Measurements from ENCODE around the gene PTGR3. TPM values are rescaled to one million over a fixed set of nuclear protein-coding genes. Genes with fewer than 3 reads are reported as not detected.

The PTGR3 gene
- total RNA-seq, 1 experiment from 2014 or later = 1.6 TPM

DNA sequence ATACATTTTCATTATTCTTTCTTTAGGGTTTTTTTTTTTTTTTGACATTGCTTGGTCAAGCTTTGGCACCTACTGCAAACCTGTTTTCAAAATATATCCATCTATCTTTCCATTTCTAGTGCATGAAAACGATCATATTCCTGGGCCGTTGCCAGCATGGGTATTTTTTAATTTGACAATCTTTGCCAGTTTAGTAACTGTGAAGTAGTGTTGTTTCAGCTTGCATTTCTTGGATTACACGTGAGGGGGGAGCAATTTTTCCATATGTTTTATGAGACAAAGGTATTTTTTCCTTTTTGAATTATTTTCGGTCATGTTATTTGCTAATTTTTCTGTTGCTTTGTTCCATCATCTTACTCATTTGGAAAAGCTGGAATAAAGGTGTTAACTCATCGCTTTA is 42.5 kb upstream of the PTGR3 start:
- no peaks in the 10 kb centered on the region for H3K27me3 ChIP-seq (ENCODE audit: insufficient read depth, low read length)
- no peak overlapping the region for H4K91ac ChIP-seq (ENCODE audit: insufficient read length, low read depth, low read length)
- H4K8ac ChIP-seq (replicated peaks; ENCODE audit: insufficient read length, low read depth, low read length) = no peak overlapping the region
- H3K4me2 ChIP-seq (ENCODE audit: insufficient read depth, insufficient read length, low read length) = no peak overlapping the region
- no peak overlapping the region for H3T11ph ChIP-seq (ENCODE audit: low read length)
- H3K79me1 ChIP-seq (ENCODE audit: insufficient read depth, low read depth, low read length, poor library complexity, severe bottlenecking) = no peaks in the 10 kb centered on the region
- Mint-ChIP-seq H3K4me1 (no peaks in the 10 kb centered on the region), H3K27me3 (ENCODE audit: low read depth) (no peaks in the 10 kb centered on the region), H3K27ac (no peak overlapping the region), H3K36me3 (ENCODE audit: insufficient read depth in 1 of 3, low read depth in 3 of 3) (no peaks in the 10 kb centered on the region), H3K9me3 (no peaks in the 10 kb centered on the region; a peak in 1 of 5 replicates), H3K4me3 (no peak overlapping the region)
- H3K4ac ChIP-seq (ENCODE audit: low read depth, low read length) = no peak overlapping the region
- H3K79me2 ChIP-seq (ENCODE audit: insufficient read depth, low read length) = no peaks in the 10 kb centered on the region
- DNase-seq = no peak
- no peaks in the 10 kb centered on the region for H4K20me1 ChIP-seq (ENCODE audit: control insufficient read depth, insufficient read depth, insufficient read length)
- H3K4me1 ChIP-seq (ENCODE audit: insufficient read depth, low read length) = no peaks in the 10 kb centered on the region
- TF ChIP-seq, protein P1, sequence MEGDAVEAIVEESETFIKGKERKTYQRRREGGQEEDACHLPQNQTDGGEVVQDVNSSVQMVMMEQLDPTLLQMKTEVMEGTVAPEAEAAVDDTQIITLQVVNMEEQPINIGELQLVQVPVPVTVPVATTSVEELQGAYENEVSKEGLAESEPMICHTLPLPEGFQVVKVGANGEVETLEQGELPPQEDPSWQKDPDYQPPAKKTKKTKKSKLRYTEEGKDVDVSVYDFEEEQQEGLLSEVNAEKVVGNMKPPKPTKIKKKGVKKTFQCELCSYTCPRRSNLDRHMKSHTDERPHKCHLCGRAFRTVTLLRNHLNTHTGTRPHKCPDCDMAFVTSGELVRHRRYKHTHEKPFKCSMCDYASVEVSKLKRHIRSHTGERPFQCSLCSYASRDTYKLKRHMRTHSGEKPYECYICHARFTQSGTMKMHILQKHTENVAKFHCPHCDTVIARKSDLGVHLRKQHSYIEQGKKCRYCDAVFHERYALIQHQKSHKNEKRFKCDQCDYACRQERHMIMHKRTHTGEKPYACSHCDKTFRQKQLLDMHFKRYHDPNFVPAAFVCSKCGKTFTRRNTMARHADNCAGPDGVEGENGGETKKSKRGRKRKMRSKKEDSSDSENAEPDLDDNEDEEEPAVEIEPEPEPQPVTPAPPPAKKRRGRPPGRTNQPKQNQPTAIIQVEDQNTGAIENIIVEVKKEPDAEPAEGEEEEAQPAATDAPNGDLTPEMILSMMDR (conservative IDR thresholded peaks at IDR 0.05) = no peak
- WGBS (ENCODE audit: extremely low coverage, insufficient read length, low lambda C conversion rate) = no CpG with 5 or more reads among the region's 5 CpGs
- no peak overlapping the region for H2BK5ac ChIP-seq (ENCODE audit: insufficient read length, low read length)
- H3K9me3 ChIP-seq (ENCODE audit: control insufficient read depth, low read depth, low read length) = no peaks in the 10 kb centered on the region
- H3K27ac ChIP-seq (ENCODE audit: insufficient read length, low read depth, low read length) = no peak overlapping the region
- H4K5ac ChIP-seq (ENCODE audit: insufficient read length, low read depth, low read length) = no peak overlapping the region
- H2BK12ac ChIP-seq (ENCODE audit: insufficient read length, low read depth, low read length) = no peak overlapping the region
- H3K9ac ChIP-seq (ENCODE audit: extremely low read depth, insufficient read length, low read length) = no peak overlapping the region
- H3K23me2 ChIP-seq (ENCODE audit: insufficient read length, low read depth, low read length, poor library complexity, severe bottlenecking) = no peaks in the 10 kb centered on the region
- no peak overlapping the region for H2AK5ac ChIP-seq (ENCODE audit: insufficient read length, low read length)
- no peak overlapping the region for H3K23ac ChIP-seq (ENCODE audit: insufficient read length, low read depth, low read length)
- H3K14ac ChIP-seq (ENCODE audit: insufficient read depth, low read length) = no peak overlapping the region
- H3K18ac ChIP-seq (ENCODE audit: insufficient read length, low read depth, low read length) = no peak overlapping the region
- H2BK15ac ChIP-seq (ENCODE audit: low read depth, low read length) = no peak overlapping the region
- no peak overlapping the region for H2BK20ac ChIP-seq (ENCODE audit: low read depth, low read length, poor library complexity, severe bottlenecking)
- no peak overlapping the region for H3K56ac ChIP-seq (ENCODE audit: insufficient read length, low read depth, low read length)
- H2BK120ac ChIP-seq (ENCODE audit: low read depth, low read length, poor library complexity, severe bottlenecking) = no peak overlapping the region
- no peak overlapping the region for H2AFZ ChIP-seq (ENCODE audit: low read length)
